ENCODE measurements around the gene DRC7.
"Not testable (repeated sequence)": the region's sequence is repeated elsewhere in the genome, so short reads cannot be mapped to it uniquely, and the experiment has no call there.

Gene DRC7

GRCh38 chr16:57738844-57739243, 44.2 kb downstream of the DRC7 start:
- DNase-seq: no peak

GRCh38 chr16:57739756-57740422, 45.3 kb downstream of the DRC7 start:
- DNase-seq: no peak

- no peak for DNase-seq
Measured at GRCh38 chr16:57740423-57741071, 45.9 kb downstream of the DRC7 start.

GRCh38 chr16:57741660-57742191, 47.1 kb downstream of the DRC7 start:
- no peak for DNase-seq

GRCh38 chr16:57742543-57742942, 47.9 kb downstream of the DRC7 start:
- DNase-seq: no peak

- DNase-seq: no peak
Measured at GRCh38 chr16:57743458-57743857, 48.9 kb downstream of the DRC7 start.

- no peak for DNase-seq
Measured at GRCh38 chr16:57743886-57744641, 49.5 kb downstream of the DRC7 start.

GRCh38 chr16:57744642-57744903, 50.0 kb downstream of the DRC7 start:
- no peak for DNase-seq

GRCh38 chr16:57745768-57746167, 51.2 kb downstream of the DRC7 start:
- no peak for DNase-seq

GRCh38 chr16:57746316-57746715, 51.7 kb downstream of the DRC7 start:
- not testable (repeated sequence) for DNase-seq

GRCh38 chr16:57747091-57747490, 52.5 kb downstream of the DRC7 start:
- no peak for DNase-seq

- DNase-seq: no peak
Measured at GRCh38 chr16:57747496-57747895, 52.9 kb downstream of the DRC7 start.

GRCh38 chr16:57747996-57748395, 53.4 kb downstream of the DRC7 start:
- no peak for DNase-seq

GRCh38 chr16:57748596-57748995, 54.0 kb downstream of the DRC7 start:
- DNase-seq: no peak

- DNase-seq: no peak
Measured at GRCh38 chr16:57749101-57749692, 54.6 kb downstream of the DRC7 start.

GRCh38 chr16:57749856-57750452, 55.3 kb downstream of the DRC7 start:
- no peak for DNase-seq

GRCh38 chr16:57750796-57751538, 56.4 kb downstream of the DRC7 start:
- no peak for DNase-seq

GRCh38 chr16:57751539-57752202, 57.1 kb downstream of the DRC7 start:
- no peak for DNase-seq

GRCh38 chr16:57752203-57752580, 57.6 kb downstream of the DRC7 start:
- DNase-seq: no peak

- no peak for DNase-seq
Measured at GRCh38 chr16:57752581-57753447, 58.2 kb downstream of the DRC7 start.
